Naive thymus-derived CD4-positive, alpha-beta T cell (primary cell): ENCODE measurements around the gene YBX1. TPM values are rescaled to one million over a fixed set of nuclear protein-coding genes. Genes with fewer than 3 reads are reported as not detected.
A peak's percentile ranks its signal among the peaks of the same experiment; 100 is the strongest.

Source experiments
- ATAC-seq: fragments of 150-1000 bp; cut with Tn5 transposase; 2 replicates; pipeline ENCODE4 v1.10.0; 2021; ENCODE audit warnings: mild to moderate bottlenecking, moderate library complexity
- CTCF ChIA-PET: fragments of 350-600 bp; sonication (Branson Sonifier 250); formaldehyde crosslinking; loops from one replicate; lab custom pipeline; 2021; ENCODE audit warnings: antibody characterized with exemption; lab: Charles Lee
- POLR2A ChIA-PET: fragments of 350-600 bp; sonication (Branson Sonifier 250); formaldehyde crosslinking; loops from one replicate; lab custom pipeline; 2021; ENCODE audit warnings: antibody characterized with exemption, inconsistent platforms; lab: Charles Lee
- DNase-seq, 9 donors: peaks; one replicate each; pipeline versions ENCODE4 v3.0.0 to v3.0.0-alpha.2; 2020 to 2022; ENCODE audit warnings: mixed read lengths in 1 of 9
- H3K27ac ChIP-seq: one replicate; pipeline ENCODE4 v1.7.0; 2013; ENCODE audit warnings: mild to moderate bottlenecking, low read depth, low read length, moderate library complexity
- H3K27me3 ChIP-seq, 2 donors: one replicate each; pipeline ENCODE4 v1.7.0; 2013; ENCODE audit warnings: low read length in 2 of 2, mild to moderate bottlenecking in 2 of 2, moderate library complexity in 2 of 2; ENCODE audit not compliant: control insufficient read depth in 2 of 2, insufficient read depth in 2 of 2
- H3K36me3 ChIP-seq, 3 experiments: 1 replicate in 2 of 3; 2 replicates in 1 of 3; pipeline ENCODE4 v1.7.0; 2013; ENCODE audit warnings: low read length in 3 of 3, mild to moderate bottlenecking in 3 of 3, moderate library complexity in 1 of 3; ENCODE audit not compliant: insufficient read depth in 3 of 3, control insufficient read depth in 2 of 3
- H3K4me1 ChIP-seq, 2 donors: one replicate each; pipeline ENCODE4 v1.7.0; 2013; ENCODE audit warnings: low read length in 2 of 2, mild to moderate bottlenecking in 2 of 2, moderate library complexity in 1 of 2; ENCODE audit not compliant: control insufficient read depth in 2 of 2, insufficient read depth in 2 of 2
- H3K4me3 ChIP-seq: 2 replicates; pipeline ENCODE4 v1.7.0; 2013; ENCODE audit warnings: mild to moderate bottlenecking, low read length
- H3K9me3 ChIP-seq, 3 experiments: 1 replicate in 2 of 3; 2 replicates in 1 of 3; pipeline ENCODE4 v1.7.0; 2013; ENCODE audit warnings: low read length in 3 of 3; ENCODE audit not compliant: control insufficient read depth in 2 of 3
- H3K27ac Mint-ChIP-seq, 9 donors: one replicate each; pipeline ENCODE4 v1.8.0; 2020 to 2022; ENCODE audit warnings: mixed read lengths in 9 of 9, mild to moderate bottlenecking in 8 of 9, moderate library complexity in 5 of 9, inconsistent platforms in 2 of 9
- H3K27me3 Mint-ChIP-seq, 5 donors: one replicate each; pipeline ENCODE4 v1.8.0; 2021 to 2022; ENCODE audit warnings: mixed read lengths in 5 of 5, mild to moderate bottlenecking in 1 of 5
- H3K36me3 Mint-ChIP-seq, 5 donors: one replicate each; pipeline ENCODE4 v1.8.0; 2020 to 2022; ENCODE audit warnings: mixed read lengths in 5 of 5, mild to moderate bottlenecking in 3 of 5, inconsistent platforms in 1 of 5
- H3K4me1 Mint-ChIP-seq, 7 donors: one replicate each; pipeline ENCODE4 v1.8.0; 2020 to 2022; ENCODE audit warnings: mixed read lengths in 7 of 7, mild to moderate bottlenecking in 3 of 7, inconsistent platforms in 1 of 7
- H3K4me3 Mint-ChIP-seq, 10 donors: one replicate each; pipeline ENCODE4 v1.8.0; 2020 to 2022; ENCODE audit warnings: mild to moderate bottlenecking in 10 of 10, mixed read lengths in 10 of 10, moderate library complexity in 6 of 10, inconsistent platforms in 2 of 10
- H3K9me3 Mint-ChIP-seq, 11 donors: one replicate each; pipeline ENCODE4 v1.8.0; 2020 to 2022; ENCODE audit warnings: mixed read lengths in 11 of 11, mild to moderate bottlenecking in 4 of 11, inconsistent platforms in 1 of 11, moderate library complexity in 1 of 11
- intact Hi-C, 2 donors: fragments of 100-400 bp; cut with micrococcal nuclease; formaldehyde crosslinking; loops; one replicate each; pipeline ENCODE4 v1.15.1; 2023
- polyA plus RNA-seq, 2 donors: library from polyadenylated mRNA; unstranded; fragments of 300-500 nt; fragmentation: Illumina TruSeq; gene quantifications; one replicate each; pipeline ENCODE4 v1.2.3, GENCODE V29; 2021
- total RNA-seq, 6 experiments: library from RNA in 5 of 6; stranded (reverse) in 5 of 6; gene quantifications; 1 replicate in 5 of 6; 2 replicates in 1 of 6; pipeline ENCODE4 v1.2.3 and lab custom pipeline; 2021 to 2026

YBX1 gene
- total and polyA plus RNA-seq, 7 experiments from 2014 or later = 66.6 to 471 (median 286) TPM

DNA sequence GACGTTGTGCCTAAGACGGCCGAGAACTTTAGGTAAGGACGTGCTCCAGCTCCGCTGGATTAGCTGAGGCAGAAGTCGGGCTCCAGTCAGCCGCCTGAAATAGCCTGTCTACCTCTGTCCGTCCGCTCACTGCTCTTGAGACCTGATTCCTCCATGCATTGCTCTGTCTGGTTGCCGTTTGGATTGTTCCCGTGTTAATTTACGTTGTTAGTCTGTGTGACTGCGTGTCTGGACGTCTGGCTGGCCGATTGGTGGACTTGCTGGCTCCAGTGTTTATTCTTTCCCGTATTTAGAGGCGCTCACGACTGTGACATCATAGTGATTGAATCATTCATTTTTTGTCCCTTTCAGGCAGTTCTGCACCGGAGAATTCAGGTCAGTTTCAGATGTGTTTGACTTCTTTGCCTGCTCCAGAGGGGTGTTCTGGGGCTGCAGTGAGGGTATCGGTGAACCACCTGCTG, 23.3 kb upstream of the YBX1 start:
- POLR2A ChIA-PET = interaction anchor here (0.7 to 4.4 kb wide), 5 partner anchors 14 to 202 kb away, joined by 3 to 85 read pairs (median 6); partner anchors contain the start of gene YBX1
- H3K4me1 Mint-ChIP-seq = peaks cover 20 to 48% (median 44%) of the 10 kb centered on the region in 7 donors
- DNase-seq = no peak
- ATAC-seq = no peak
- peaks cover 0 to 3% (median 0%) of the 10 kb centered on the region in 5 donors for H3K27me3 Mint-ChIP-seq
- peak overlapping the region; percentile 94 to 99 (median 99) for H3K4me3 Mint-ChIP-seq
- peaks cover 7 to 24% (median 15%) of the 10 kb centered on the region in 5 donors for H3K36me3 Mint-ChIP-seq
- no peaks in the 10 kb centered on the region for H3K27me3 ChIP-seq
- intact Hi-C loops = loop anchor here (1.0 to 5.0 kb wide), 9 partner anchors 23 to 513 kb away; partner anchors contain the start of genes C1orf50 (in 2 of the 2), CCDC30 (in 2 of the 2), CFAP57 (in 2 of the 2) and EBNA1BP2 (in 2 of the 2)
- H3K4me3 ChIP-seq = peak overlapping the region; percentile 90
- H3K27ac Mint-ChIP-seq = peak overlapping the region; percentile 84 to 98 (median 96)
- H3K27ac ChIP-seq = peak overlapping the region; percentile 75
- CTCF ChIA-PET = no interaction called here
- peaks cover 0 to 1% (median 0%) of the 10 kb centered on the region in 11 donors for H3K9me3 Mint-ChIP-seq
- no peaks in the 10 kb centered on the region for H3K9me3 ChIP-seq
- H3K4me1 ChIP-seq = peaks cover 17 to 22% of the 10 kb centered on the region in 2 donors
- H3K36me3 ChIP-seq = peaks cover 0 to 15% (median 4%) of the 10 kb centered on the region in 3 experiments

DNA sequence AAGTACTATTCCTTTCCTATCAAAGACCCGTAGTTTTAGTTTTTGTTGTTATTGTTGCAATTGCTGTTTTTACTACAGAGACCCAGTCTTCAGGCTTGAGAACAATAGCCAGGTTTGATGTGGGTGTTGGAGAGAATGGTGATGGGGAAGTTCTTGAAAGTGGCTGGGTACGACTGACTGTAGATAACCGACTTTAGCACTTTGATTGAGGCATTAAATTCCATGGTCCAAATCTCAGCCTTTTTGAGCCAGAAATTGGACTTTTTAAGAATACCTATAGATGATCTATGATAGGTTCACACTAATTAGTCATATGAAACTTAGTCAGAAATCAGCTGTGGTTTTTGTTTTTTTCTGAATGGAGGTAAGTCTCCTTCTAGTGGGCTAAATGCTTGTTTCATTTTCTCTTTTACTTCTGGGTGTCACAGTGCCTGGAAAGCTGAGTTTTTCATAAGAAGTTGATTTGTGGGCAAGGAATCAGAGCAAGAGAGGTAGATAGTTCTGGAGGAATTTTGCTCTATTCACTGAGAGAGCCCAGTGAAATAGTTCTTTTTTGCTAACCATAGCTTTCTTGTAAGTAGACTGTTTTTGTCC, 21.2 kb upstream of the YBX1 start:
- Histone ChIP-seq H3K4me1 (peaks cover 17 to 22% of the 10 kb centered on the region in 2 donors), H3K36me3 (peaks cover 5 to 36% (median 14%) of the 10 kb centered on the region in 3 experiments), H3K9me3 (no peaks in the 10 kb centered on the region), H3K27me3 (no peaks in the 10 kb centered on the region), H3K4me3 (no peak overlapping the region), H3K27ac (no peak overlapping the region)
- H3K27ac Mint-ChIP-seq = peak overlapping the region in 3 of 9 donors; percentile 17 to 88 (median 25)
- peaks cover 0 to under 1% (median 0%) of the 10 kb centered on the region in 5 donors for H3K27me3 Mint-ChIP-seq
- H3K4me1 Mint-ChIP-seq = peaks cover 20 to 48% (median 44%) of the 10 kb centered on the region in 7 donors
- POLR2A ChIA-PET = interaction anchor here (1.7 to 1.8 kb wide), 2 partner anchors 20 to 22 kb away, joined by 4 to 6 read pairs; partner anchors contain the start of gene YBX1
- H3K9me3 Mint-ChIP-seq = peaks cover 0 to 1% (median 0%) of the 10 kb centered on the region in 11 donors
- intact Hi-C loops = loop anchor here in 1 of 2 donors (1.0 kb wide), 1 partner anchor 185 kb away; the partner anchor contains the start of gene ZNF691
- ATAC-seq = no peak
- peak overlapping the region in 5 of 10 donors; percentile 18 to 71 (median 47) for H3K4me3 Mint-ChIP-seq
- CTCF ChIA-PET = no interaction called here
- no peak for DNase-seq
- H3K36me3 Mint-ChIP-seq = peaks cover 7 to 34% (median 21%) of the 10 kb centered on the region in 5 donors

DNA sequence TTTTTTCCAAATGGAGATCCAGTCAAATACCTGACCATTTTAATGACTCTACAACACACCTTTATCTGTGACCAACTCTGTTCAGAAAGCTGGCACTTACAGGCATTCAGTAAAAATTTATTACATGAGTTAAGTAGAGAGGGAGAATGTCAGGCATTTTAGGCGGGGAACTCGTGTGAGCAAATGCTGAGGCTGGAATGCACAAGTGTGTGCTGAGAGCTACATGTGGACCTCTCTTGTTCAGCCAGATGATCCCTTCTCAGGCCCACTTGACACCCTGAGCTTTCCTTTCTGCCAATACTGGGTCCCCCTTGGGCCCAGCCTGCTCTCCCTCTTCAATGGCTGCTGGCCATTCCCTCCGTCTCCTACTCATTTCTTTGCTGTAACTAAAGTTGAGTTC, 12.3 kb upstream of the YBX1 start:
- H3K36me3 ChIP-seq = peaks cover 0 to 73% (median 15%) of the 10 kb centered on the region in 3 experiments
- no peak overlapping the region for H3K4me3 ChIP-seq
- CTCF ChIA-PET = interaction anchor here (0.7 kb wide), 1 partner anchor 12 kb away, joined by 3 read pairs; the partner anchor contains the start of gene YBX1
- Mint-ChIP-seq H3K4me1 (peaks cover 0 to 7% (median 5%) of the 10 kb centered on the region in 7 donors), H3K27ac (no peak overlapping the region), H3K27me3 (no peaks in the 10 kb centered on the region), H3K4me3 (no peak overlapping the region), H3K36me3 (peaks cover 10 to 53% (median 23%) of the 10 kb centered on the region in 5 donors), H3K9me3 (no peaks in the 10 kb centered on the region)
- intact Hi-C loops = no loop called here
- H3K27ac ChIP-seq = no peak overlapping the region
- POLR2A ChIA-PET = interaction anchor here (0.7 to 1.2 kb wide), 2 partner anchors 8 to 13 kb away, joined by 3 to 5 read pairs; partner anchors contain the start of gene YBX1
- no peaks in the 10 kb centered on the region for H3K27me3 ChIP-seq
- no peaks in the 10 kb centered on the region for H3K9me3 ChIP-seq
- no peaks in the 10 kb centered on the region for H3K4me1 ChIP-seq
- DNase-seq (no peak), ATAC-seq (no peak)

DNA sequence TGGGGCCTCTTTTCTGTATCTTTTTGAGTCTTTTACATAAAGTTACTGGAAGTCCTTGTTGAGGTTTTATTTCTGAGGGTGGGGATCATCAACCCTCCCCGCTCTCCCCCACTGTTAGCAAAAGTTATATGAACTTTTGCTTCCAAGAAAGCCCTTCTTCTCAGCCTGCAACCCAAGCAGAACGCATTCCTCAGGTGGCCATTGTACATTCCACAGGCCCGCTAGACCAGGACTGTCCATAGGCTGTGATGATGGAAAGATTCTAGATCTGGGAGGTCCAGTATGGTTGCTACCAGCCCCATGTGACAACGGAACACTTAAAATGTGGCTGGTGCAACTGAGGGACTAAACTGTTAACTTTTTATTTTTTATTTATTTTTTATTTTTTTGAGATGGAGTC, 11.8 kb upstream of the YBX1 start:
- Mint-ChIP-seq H3K4me1 (peaks cover 0 to 7% (median 5%) of the 10 kb centered on the region in 7 donors), H3K27me3 (no peaks in the 10 kb centered on the region), H3K9me3 (no peaks in the 10 kb centered on the region), H3K27ac (no peak overlapping the region), H3K4me3 (no peak overlapping the region), H3K36me3 (peaks cover 10 to 58% (median 27%) of the 10 kb centered on the region in 5 donors)
- Histone ChIP-seq H3K4me1 (no peaks in the 10 kb centered on the region), H3K27me3 (no peaks in the 10 kb centered on the region), H3K27ac (no peak overlapping the region), H3K36me3 (peaks cover 4 to 73% (median 15%) of the 10 kb centered on the region in 3 experiments), H3K9me3 (no peaks in the 10 kb centered on the region), H3K4me3 (no peak overlapping the region)
- CTCF ChIA-PET = interaction anchor here (0.7 kb wide), 1 partner anchor 12 kb away, joined by 3 read pairs; the partner anchor contains the start of gene YBX1
- POLR2A ChIA-PET = interaction anchor here (0.7 to 1.2 kb wide), 3 partner anchors 12 to 15 kb away, joined by 3 to 5 read pairs (median 4); partner anchors contain the start of gene YBX1
- no peak for DNase-seq
- ATAC-seq = no peak
- intact Hi-C loops = no loop called here

DNA sequence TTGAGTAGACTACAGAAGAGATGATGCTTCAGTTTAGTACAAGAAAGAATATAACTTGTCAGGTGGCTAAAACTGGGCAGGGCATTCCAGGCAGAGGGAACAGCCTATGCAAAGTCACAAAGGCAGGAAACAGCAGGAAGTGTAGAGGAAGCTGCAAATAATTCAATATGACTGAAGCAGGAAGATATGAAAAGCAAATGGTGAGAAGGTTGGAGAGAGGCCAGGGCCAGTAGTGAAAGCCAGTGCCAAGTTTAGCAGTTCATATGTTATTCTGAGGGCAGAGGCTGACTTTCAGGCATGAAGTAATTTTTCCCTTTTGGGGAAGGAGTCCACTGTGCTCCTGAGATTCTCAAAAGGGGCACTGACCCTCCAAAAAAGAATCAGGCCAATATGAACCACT, 8.0 kb upstream of the YBX1 start:
- Mint-ChIP-seq H3K9me3 (no peaks in the 10 kb centered on the region), H3K27me3 (no peaks in the 10 kb centered on the region), H3K4me3 (no peak overlapping the region), H3K4me1 (peaks cover 0 to 16% (median 7%) of the 10 kb centered on the region in 7 donors), H3K36me3 (peaks cover 3 to 42% (median 16%) of the 10 kb centered on the region in 5 donors), H3K27ac (peak overlapping the region in 1 of 9 donors; percentile 2)
- H3K4me3 ChIP-seq = no peak overlapping the region
- POLR2A ChIA-PET = interaction anchor here (1.3 to 2.0 kb wide), 2 partner anchors 10 to 16 kb away, joined by 4 to 8 read pairs; partner anchors contain the start of gene PPIH
- no peak for DNase-seq
- CTCF ChIA-PET = no interaction called here
- H3K4me1 ChIP-seq = no peaks in the 10 kb centered on the region
- intact Hi-C loops = no loop called here
- no peaks in the 10 kb centered on the region for H3K27me3 ChIP-seq
- H3K27ac ChIP-seq = no peak overlapping the region
- no peak for ATAC-seq
- peaks cover 0 to 46% (median 7%) of the 10 kb centered on the region in 3 experiments for H3K36me3 ChIP-seq
- H3K9me3 ChIP-seq = no peaks in the 10 kb centered on the region

DNA sequence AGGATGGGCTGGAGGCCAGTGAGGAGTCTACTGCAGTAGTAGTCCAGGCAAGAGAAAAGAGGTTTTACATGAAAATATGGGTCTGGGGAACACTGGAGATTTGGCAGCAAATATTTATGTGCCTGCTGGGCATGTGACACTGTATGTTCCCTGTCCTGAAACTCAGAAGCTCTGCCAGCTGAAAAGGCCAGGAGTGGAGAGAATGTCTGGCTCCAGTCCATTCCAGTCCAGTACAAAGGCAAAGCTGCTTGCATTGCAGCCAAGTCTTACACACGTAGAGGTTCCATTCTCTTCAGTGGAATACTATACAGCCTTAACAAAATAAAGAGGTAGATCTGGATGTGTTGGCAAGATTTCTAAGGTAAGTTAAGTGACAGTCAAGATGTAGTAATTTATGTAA, 7.5 kb upstream of the YBX1 start:
- CTCF ChIA-PET = no interaction called here
- DNase-seq = no peak

More for the DNA sequence above, 7.5 kb upstream of the YBX1 start:
- no peaks in the 10 kb centered on the region for H3K4me1 ChIP-seq
- POLR2A ChIA-PET = interaction anchor here (1.3 kb wide), 1 partner anchor 9 kb away, joined by 4 read pairs; no protein-coding TSS in a partner anchor
- intact Hi-C loops = no loop called here
- H3K4me3 ChIP-seq = no peak overlapping the region
- Mint-ChIP-seq H3K9me3 (no peaks in the 10 kb centered on the region), H3K4me1 (peaks cover 0 to 17% (median 7%) of the 10 kb centered on the region in 7 donors), H3K36me3 (peaks cover 3 to 42% (median 16%) of the 10 kb centered on the region in 5 donors), H3K27me3 (no peaks in the 10 kb centered on the region), H3K4me3 (no peak overlapping the region), H3K27ac (peak overlapping the region in 1 of 9 donors; percentile 32)
- no peaks in the 10 kb centered on the region for H3K27me3 ChIP-seq
- H3K36me3 ChIP-seq = peaks cover 0 to 44% (median 7%) of the 10 kb centered on the region in 3 experiments
- ATAC-seq = no peak
- H3K27ac ChIP-seq = no peak overlapping the region
- no peaks in the 10 kb centered on the region for H3K9me3 ChIP-seq
